Measurements from ENCODE around the gene INTS7. TPM values are rescaled to one million over a fixed set of nuclear protein-coding genes. Genes with fewer than 3 reads are reported as not detected.

Gene INTS7
- total and polyA plus RNA-seq, 9 of the 15 experiments (the other 6 are each of a cell fraction or from before 2014, with no cell fraction given) = 27.3 to 68.4 (median 40.4) TPM

- TF ChIP-seq ZFX (CRISPR knock-in tag; IDR thresholded peaks at IDR 0.05) = peak; percentile 44; the same call in 1 of the 2 replicates
- TF ChIP-seq SOX6 (IDR thresholded peaks at IDR 0.05) = no peak
- 0 out of 2 replicates have a peak, but pooled peaks have one; percentile 5 for TF ChIP-seq EP300 (IDR thresholded peaks at IDR 0.05; ENCODE audit: low read length)
- TF ChIP-seq BCL6 (CRISPR knock-in tag; IDR thresholded peaks at IDR 0.05) = no peak
- TF ChIP-seq SMARCE1 (IDR thresholded peaks at IDR 0.05) = peak; percentile 34; the same call in 1 of the 2 replicates
- no peak for TF ChIP-seq ZNF121 (CRISPR knock-in tag; conservative IDR thresholded peaks at IDR 0.05)
- peak; percentile 56; the same call in 1 of the 2 replicates for TF ChIP-seq ADNP (tag; IDR thresholded peaks at IDR 0.05)
- TF ChIP-seq GABPB2 (CRISPR knock-in tag; conservative IDR thresholded peaks at IDR 0.05) = no peak
- TF ChIP-seq, protein P1, sequence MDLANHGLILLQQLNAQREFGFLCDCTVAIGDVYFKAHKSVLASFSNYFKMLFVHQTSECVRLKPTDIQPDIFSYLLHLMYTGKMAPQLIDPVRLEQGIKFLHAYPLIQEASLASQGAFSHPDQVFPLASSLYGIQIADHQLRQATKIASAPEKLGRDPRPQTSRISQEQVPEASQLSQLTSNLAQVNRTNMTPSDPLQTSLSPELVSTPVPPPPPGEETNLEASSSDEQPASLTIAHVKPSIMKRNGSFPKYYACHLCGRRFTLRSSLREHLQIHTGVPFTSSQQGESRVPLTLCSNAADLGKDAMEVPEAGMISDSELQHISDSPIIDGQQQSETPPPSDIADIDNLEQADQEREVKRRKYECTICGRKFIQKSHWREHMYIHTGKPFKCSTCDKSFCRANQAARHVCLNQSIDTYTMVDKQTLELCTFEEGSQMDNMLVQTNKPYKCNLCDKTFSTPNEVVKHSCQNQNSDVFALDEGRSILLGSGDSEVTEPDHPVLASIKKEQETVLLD (IDR thresholded peaks at IDR 0.05) = no peak
- peak in 1 of 2 experiments; percentile 67; a peak in 1 of 4 replicates for TF ChIP-seq FOXA3 (CRISPR knock-in tag; conservative IDR thresholded peaks at IDR 0.05 in 1 of 2, IDR thresholded peaks at IDR 0.05 in 1 of 2)
- TF ChIP-seq CREB1 (IDR thresholded peaks at IDR 0.05) = no peak
- TF ChIP-seq CREB1 (CRISPR knock-in tag; IDR thresholded peaks at IDR 0.05) = no peak
- TF ChIP-seq SNRNP70 (optimal IDR thresholded peaks at IDR 0.05; ENCODE audit: low read depth, low read length) = peak; percentile 46
- TF ChIP-seq RHOXF2B (CRISPR knock-in tag; conservative IDR thresholded peaks at IDR 0.05) = 0 out of 2 replicates have a peak, but pooled peaks have one; percentile 11
- no peak for TF ChIP-seq SPI1 (IDR thresholded peaks at IDR 0.05; ENCODE audit: borderline replicate concordance, low read depth, low read length)
- no peak; the same call in 1 of the 2 replicates for TF ChIP-seq STAT5A (IDR thresholded peaks at IDR 0.05; ENCODE audit: borderline replicate concordance, low read length)
- no peak for TF ChIP-seq KDM2B (CRISPR knock-in tag; IDR thresholded peaks at IDR 0.05)
- TF ChIP-seq JUN (IDR thresholded peaks at IDR 0.05; ENCODE audit: borderline replicate concordance, low read depth, low read length) = no peak; the same call in 1 of the 2 replicates
- TF ChIP-seq JUN (CRISPR knock-in tag; IDR thresholded peaks at IDR 0.05; ENCODE audit: borderline replicate concordance) = 0 out of 2 replicates have a peak, but pooled peaks have one; percentile 58
- no peak for TF ChIP-seq SREBF1 (IDR thresholded peaks at IDR 0.05; ENCODE audit: borderline replicate concordance, low read depth, low read length)
- TF ChIP-seq NFATC3 (IDR thresholded peaks at IDR 0.05) = no peak; the same call in 1 of the 2 replicates
- TF ChIP-seq, protein P2, sequence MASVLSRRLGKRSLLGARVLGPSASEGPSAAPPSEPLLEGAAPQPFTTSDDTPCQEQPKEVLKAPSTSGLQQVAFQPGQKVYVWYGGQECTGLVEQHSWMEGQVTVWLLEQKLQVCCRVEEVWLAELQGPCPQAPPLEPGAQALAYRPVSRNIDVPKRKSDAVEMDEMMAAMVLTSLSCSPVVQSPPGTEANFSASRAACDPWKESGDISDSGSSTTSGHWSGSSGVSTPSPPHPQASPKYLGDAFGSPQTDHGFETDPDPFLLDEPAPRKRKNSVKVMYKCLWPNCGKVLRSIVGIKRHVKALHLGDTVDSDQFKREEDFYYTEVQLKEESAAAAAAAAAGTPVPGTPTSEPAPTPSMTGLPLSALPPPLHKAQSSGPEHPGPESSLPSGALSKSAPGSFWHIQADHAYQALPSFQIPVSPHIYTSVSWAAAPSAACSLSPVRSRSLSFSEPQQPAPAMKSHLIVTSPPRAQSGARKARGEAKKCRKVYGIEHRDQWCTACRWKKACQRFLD (CRISPR knock-in tag; IDR thresholded peaks at IDR 0.05) = peak; percentile 60; the same call in 1 of the 2 replicates
- TF ChIP-seq RCOR1 (IDR thresholded peaks at IDR 0.05; ENCODE audit: borderline replicate concordance in 1 of 2, low read depth in 2 of 2, low read length in 2 of 2) = peak in 1 of 2 experiments; percentile 12; a peak in 1 of 4 replicates
- no peak for TF ChIP-seq ETV6 (IDR thresholded peaks at IDR 0.05; ENCODE audit: borderline replicate concordance in 1 of 2, low read depth in 2 of 2, low read length in 1 of 2)
- TF ChIP-seq ETV6 (CRISPR knock-in tag; IDR thresholded peaks at IDR 0.05; ENCODE audit: borderline replicate concordance) = no peak
- TF ChIP-seq, protein P3, sequence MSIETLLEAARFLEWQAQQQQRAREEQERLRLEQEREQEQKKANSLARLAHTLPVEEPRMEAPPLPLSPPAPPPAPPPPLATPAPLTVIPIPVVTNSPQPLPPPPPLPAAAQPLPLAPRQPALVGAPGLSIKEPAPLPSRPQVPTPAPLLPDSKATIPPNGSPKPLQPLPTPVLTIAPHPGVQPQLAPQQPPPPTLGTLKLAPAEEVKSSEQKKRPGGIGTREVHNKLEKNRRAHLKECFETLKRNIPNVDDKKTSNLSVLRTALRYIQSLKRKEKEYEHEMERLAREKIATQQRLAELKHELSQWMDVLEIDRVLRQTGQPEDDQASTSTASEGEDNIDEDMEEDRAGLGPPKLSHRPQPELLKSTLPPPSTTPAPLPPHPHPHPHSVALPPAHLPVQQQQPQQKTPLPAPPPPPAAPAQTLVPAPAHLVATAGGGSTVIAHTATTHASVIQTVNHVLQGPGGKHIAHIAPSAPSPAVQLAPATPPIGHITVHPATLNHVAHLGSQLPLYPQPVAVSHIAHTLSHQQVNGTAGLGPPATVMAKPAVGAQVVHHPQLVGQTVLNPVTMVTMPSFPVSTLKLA (conservative IDR thresholded peaks at IDR 0.05) = no peak
- no peak for TF ChIP-seq ZNF3 (CRISPR knock-in tag; IDR thresholded peaks at IDR 0.05)
These were observed 738 bp downstream of the INTS7 start (continued) for GRCh38 chr1:212034516-212035122.

Measured in K562 (cell line).